ENCODE data around the gene AGPAT4.

AGPAT4 gene

GRCh38 chr6:161257793-161258457 lies 15.9 kb downstream of the AGPAT4 start:
- in situ Hi-C loops (cut with HindIII; ENCODE audit: low sequenced_read_pairs): no loop called here

- in situ Hi-C loops (cut with HindIII; ENCODE audit: low sequenced_read_pairs): no loop called here
Measured at GRCh38 chr6:161256407-161256806, 17.5 kb downstream of the AGPAT4 start.

- in situ Hi-C loops (cut with HindIII; ENCODE audit: low sequenced_read_pairs): no loop called here
Measured at GRCh38 chr6:161255518-161255917, 18.3 kb downstream of the AGPAT4 start.

GRCh38 chr6:161254464-161255253 lies 19.2 kb downstream of the AGPAT4 start:
- in situ Hi-C loops (cut with HindIII; ENCODE audit: low sequenced_read_pairs): no loop called here

- in situ Hi-C loops (cut with HindIII; ENCODE audit: low sequenced_read_pairs): no loop called here
Measured at GRCh38 chr6:161254126-161254463, 19.8 kb downstream of the AGPAT4 start.

- in situ Hi-C loops (cut with HindIII; ENCODE audit: low sequenced_read_pairs): no loop called here
Measured at GRCh38 chr6:161251345-161251744, 22.5 kb downstream of the AGPAT4 start.

- in situ Hi-C loops (cut with HindIII; ENCODE audit: low sequenced_read_pairs): no loop called here
Measured at GRCh38 chr6:161249327-161249726, 24.5 kb downstream of the AGPAT4 start.

DNA sequence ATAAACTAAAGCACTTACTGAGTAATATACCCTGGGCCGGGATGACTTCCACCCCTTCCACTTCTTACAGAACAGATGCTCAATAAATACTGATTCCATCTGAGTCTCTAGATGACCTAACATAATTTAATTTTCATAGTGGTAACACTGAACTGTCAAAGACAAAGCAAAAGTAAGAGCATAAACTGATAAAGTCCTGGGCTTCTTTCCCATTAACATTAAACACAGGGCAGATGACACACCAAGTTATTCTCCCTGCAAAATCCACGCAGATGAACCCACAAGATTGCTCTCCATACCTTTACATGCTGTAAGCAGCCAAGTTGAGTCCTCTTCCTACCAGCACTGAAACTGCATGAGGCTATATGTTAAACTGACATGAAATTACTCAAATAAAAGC lies 27.1 kb downstream of the AGPAT4 start:
- in situ Hi-C loops (cut with HindIII; ENCODE audit: low sequenced_read_pairs): no loop called here

DNA sequence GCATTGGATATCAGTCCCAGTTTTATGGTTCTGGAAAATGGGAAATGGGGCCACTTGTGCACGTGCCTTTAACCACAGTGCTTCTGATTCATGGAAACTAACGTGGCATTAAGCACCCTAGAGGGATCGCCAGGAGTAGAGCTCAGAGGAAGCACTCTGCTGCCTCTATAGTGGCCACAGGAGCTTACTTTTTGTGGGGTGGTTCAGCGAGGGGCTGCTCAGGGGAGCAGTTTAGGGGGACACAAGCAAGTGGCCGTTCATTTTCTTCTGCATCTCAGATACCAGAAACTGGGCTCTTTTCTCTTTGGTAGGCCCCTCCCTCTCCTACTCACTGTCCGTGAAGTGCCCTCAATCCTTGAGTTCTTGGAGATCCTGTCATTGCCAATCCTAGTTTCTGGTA lies 28.5 kb downstream of the AGPAT4 start:
- in situ Hi-C loops (cut with HindIII; ENCODE audit: low sequenced_read_pairs): no loop called here

DNA sequence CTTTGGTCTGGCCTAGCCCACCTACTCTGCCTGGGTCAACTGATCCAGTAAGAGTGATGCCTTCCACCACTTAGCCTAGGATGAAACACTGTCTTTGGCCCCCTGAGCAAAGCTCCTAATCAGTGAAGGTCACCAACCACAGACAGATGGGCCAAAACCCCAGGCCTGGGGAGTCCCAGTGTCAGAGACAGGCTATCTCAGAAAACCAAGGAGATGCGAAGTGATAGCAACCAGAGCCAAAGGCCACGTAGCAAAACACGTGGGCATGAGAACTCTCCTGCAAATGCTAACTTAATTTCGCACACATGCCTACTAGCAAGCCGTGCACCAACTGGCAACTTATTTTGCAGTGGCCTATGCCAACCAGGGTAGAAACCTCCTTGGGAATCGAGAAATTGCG lies 29.1 kb downstream of the AGPAT4 start:
- in situ Hi-C loops (cut with HindIII; ENCODE audit: low sequenced_read_pairs): no loop called here

- in situ Hi-C loops (cut with HindIII; ENCODE audit: low sequenced_read_pairs): no loop called here
Measured at GRCh38 chr6:161242779-161243693, 30.8 kb downstream of the AGPAT4 start.

GRCh38 chr6:161242113-161242512 lies 31.7 kb downstream of the AGPAT4 start:
- in situ Hi-C loops (cut with HindIII; ENCODE audit: low sequenced_read_pairs): no loop called here

DNA sequence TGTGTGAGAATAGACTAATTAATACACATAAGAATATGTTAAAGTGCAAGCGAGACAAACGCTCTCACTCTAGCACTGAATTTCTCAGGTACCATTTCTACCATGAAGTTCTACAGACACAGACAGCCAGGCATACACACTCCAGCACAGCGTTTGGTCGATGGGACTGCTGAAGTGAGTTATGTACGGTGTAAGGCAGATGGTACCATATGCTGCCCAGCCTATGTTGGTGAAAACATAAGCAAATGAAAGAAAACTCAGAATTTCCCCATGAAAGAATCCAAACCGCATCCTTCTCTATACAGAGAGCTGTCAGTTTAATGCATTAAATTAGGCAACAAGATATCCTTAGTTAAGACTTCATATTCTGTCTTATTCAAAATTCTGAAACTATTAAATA lies 34.9 kb downstream of the AGPAT4 start:
- in situ Hi-C loops (cut with HindIII; ENCODE audit: low sequenced_read_pairs): no loop called here

DNA sequence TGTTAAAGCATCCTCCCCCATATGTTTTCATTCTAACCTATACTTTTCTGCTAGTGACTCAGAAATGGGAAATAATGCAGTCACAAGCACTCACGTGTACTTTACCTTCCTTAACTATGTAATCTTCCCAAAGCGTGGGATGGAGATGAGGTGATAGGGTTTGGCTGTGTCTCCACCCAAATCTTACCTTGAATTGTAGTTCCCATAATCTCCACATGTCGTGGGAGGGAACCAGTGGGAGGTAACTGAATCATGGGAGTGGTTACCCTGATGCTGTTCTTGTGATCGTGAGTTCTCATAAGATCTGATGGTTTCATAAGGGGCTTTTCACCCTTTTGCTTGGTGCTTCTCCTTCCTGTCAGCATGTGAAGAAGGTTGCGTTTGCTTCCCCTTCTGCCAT lies 35.4 kb downstream of the AGPAT4 start:
- in situ Hi-C loops (cut with HindIII; ENCODE audit: low sequenced_read_pairs): no loop called here

GRCh38 chr6:161238081-161238480 lies 35.8 kb downstream of the AGPAT4 start:
- in situ Hi-C loops (cut with HindIII; ENCODE audit: low sequenced_read_pairs): no loop called here

DNA sequence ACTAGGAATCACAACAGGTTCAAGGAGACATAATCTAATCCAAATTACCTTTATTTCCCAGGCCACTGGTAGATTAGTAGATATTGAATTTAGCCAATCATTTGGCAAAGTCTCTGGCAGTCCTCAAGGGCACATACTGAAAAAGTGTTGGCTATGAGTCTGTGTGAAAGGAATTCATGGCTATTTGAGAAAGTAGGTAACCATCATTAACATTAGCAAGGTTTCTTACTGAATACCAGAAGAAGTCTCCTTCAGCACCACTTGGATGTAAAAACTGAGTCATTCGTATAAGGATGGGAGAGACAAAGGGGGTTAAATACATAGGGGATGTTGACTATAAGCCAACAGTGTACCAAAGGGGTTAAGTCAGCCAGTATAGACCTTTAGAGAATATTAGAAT lies 36.7 kb downstream of the AGPAT4 start:
- in situ Hi-C loops (cut with HindIII; ENCODE audit: low sequenced_read_pairs): no loop called here

- in situ Hi-C loops (cut with HindIII; ENCODE audit: low sequenced_read_pairs): no loop called here
Measured at GRCh38 chr6:161235776-161236633, 37.9 kb downstream of the AGPAT4 start.

DNA sequence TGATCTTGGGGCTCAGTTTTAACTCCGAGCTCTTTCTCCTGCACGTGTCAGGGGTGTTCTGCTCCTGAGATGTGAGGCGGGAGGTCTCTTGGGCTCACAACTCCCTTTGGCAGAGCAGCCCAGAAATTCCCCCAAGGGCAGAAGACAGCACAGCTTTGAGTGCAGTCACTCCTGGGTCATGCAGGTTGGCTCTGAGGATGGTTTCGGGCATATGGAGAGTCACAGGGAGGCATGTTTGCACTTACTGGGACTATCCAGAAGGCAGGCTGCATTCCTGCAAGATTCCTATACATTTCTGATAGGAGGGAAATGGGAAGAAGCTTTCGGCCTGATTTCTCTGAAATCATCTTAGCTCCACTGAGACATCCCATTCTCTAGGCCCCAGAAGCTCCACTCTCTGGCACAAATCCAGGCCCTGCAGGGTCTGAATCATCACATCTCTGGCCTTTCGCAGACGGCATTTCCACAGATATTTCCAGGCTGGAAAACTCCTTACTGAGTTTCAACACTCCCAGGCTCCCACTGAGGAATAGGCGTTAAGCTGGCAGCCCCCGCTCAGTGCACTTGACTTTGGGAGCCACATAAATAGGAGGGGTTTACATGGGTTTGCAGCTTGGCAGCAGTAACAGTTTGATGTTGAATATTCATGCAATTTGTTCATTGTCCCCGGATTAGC lies 39.7 kb downstream of the AGPAT4 start:
- in situ Hi-C loops (cut with HindIII; ENCODE audit: low sequenced_read_pairs): no loop called here

DNA sequence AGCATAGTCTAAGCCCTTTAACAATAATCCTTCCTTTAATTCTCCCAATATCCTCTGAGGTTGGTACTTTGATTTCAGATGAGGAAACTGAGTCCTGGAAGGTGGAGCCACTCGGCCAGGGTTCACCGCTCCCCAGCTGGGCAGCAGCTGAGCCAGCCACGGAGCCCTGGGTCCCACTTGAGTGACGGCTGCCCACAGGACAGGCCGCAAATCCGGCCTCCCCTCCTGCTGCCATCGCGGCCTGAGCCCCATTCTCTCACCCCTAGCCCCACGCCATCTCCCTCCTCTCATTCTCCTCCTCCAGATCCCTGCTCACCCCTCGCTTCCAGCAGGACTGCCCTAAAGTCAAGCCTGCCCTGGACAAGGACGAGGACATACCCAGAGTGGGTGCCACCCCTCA lies 41.4 kb downstream of the AGPAT4 start:
- in situ Hi-C loops (cut with HindIII; ENCODE audit: low sequenced_read_pairs): no loop called here

GRCh38 chr6:161232010-161232409 lies 41.9 kb downstream of the AGPAT4 start:
- in situ Hi-C loops (cut with HindIII; ENCODE audit: low sequenced_read_pairs): no loop called here

All from DLD1 (cell line).